Sigmoid colon (tissue), 7 donors: ENCODE measurements around the gene MAP3K15. TPM values are rescaled to one million over a fixed set of nuclear protein-coding genes. Genes with fewer than 3 reads are reported as not detected.

Experiments
- DNase-seq: peaks from one replicate; pipeline ENCODE4 v3.0.0-alpha.2; 2019
- H3K27ac ChIP-seq, 4 donors: fragments of 200-600 bp; sonication (generic); one replicate each; pipeline ENCODE4 v1.5.1; 2016 to 2019; ENCODE audit warnings: mild to moderate bottlenecking in 1 of 4
- H3K27me3 ChIP-seq, 3 donors: fragments of 200-600 bp; sonication (generic); one replicate each; pipeline ENCODE4 v1.5.1; 2019; ENCODE audit warnings: mild to moderate bottlenecking in 1 of 3
- H3K36me3 ChIP-seq, 4 donors: fragments of 200-600 bp; sonication (generic); one replicate each; pipeline ENCODE4 v1.5.1; 2016 to 2019
- H3K4me1 ChIP-seq, 4 donors: fragments of 200-600 bp; sonication (generic); one replicate each; pipeline ENCODE4 v1.5.1; 2017 to 2019
- H3K4me3 ChIP-seq, 4 donors: fragments of 200-600 bp; sonication (generic); one replicate each; pipeline ENCODE4 v1.5.1; 2017 to 2019; ENCODE audit warnings: mild to moderate bottlenecking in 2 of 4, moderate library complexity in 1 of 4
- H3K9me3 ChIP-seq, 4 donors: fragments of 200-600 bp in 3 of 4; sonication (generic) in 3 of 4; one replicate each; pipeline versions ENCODE4 v1.5.1 to v1.6.1; 2013 to 2019
- CTCF ChIP-seq, 4 experiments: fragments of 450-650 bp in 3 of 4; fragments of 200-600 bp in 1 of 4; IDR thresholded peaks; one replicate each; pipeline ENCODE4 v1.5.1; 2016 to 2019; ENCODE audit warnings: antibody characterized with exemption in 4 of 4, mild to moderate bottlenecking in 3 of 4, moderate library complexity in 2 of 4
- EP300 ChIP-seq, 4 donors: sonication (generic); formaldehyde crosslinking; IDR thresholded peaks; one replicate each; pipeline ENCODE4 v1.6.1; 2017; ENCODE audit warnings: antibody characterized with exemption in 4 of 4
- POLR2A ChIP-seq, 2 donors: fragments of 450-650 bp; IDR thresholded peaks; one replicate each; pipeline ENCODE4 v1.6.1; 2016; ENCODE audit warnings: antibody characterized with exemption in 2 of 2, mild to moderate bottlenecking in 2 of 2, moderate library complexity in 2 of 2
- POLR2AphosphoS5 ChIP-seq, 4 donors: sonication (generic); formaldehyde crosslinking; IDR thresholded peaks; one replicate each; pipeline ENCODE4 v1.6.1; 2017; ENCODE audit warnings: antibody characterized with exemption in 4 of 4
- WGBS, 2 donors: extraction: QIAGEN DNeasy Blood & Tissue Kit; methylation state at CpG; one replicate each; pipeline ENCODE4 v1.1.7; 2013; 5-methylcytosine and 5-hydroxymethylcytosine counted together
- intact Hi-C: fragments of 100-400 bp; cut with DNase I; formaldehyde crosslinking; loops from one replicate; pipeline ENCODE4 v1.15.1; 2023
- polyA plus RNA-seq, 3 donors: library from polyadenylated mRNA; stranded (reverse); fragments of 200-250 nt; gene quantifications; one replicate each; pipeline ENCODE4 v1.2.3, GENCODE V29; 2013
- total RNA-seq, 4 donors: library from RNA; depleted of rRNA; stranded (reverse); fragments of >200 nt; gene quantifications; one replicate each; pipeline ENCODE4 v1.1.0, GENCODE V29; 2016
- donor health status: healthy with polysubstance abuse.
- donor health status: Bipolar disorder and iron deficiency.
- donor health status: healthy.

The MAP3K15 gene
- total and polyA plus RNA-seq, 7 donors: 0.14 to 0.69 (median 0.15) TPM; not detected in 4

- Histone ChIP-seq H3K36me3 (no peaks in the 10 kb centered on the region), H3K9me3 (no peaks in the 10 kb centered on the region), H3K27ac (no peak overlapping the region), H3K4me1 (no peaks in the 10 kb centered on the region), H3K27me3 (no peaks in the 10 kb centered on the region), H3K4me3 (no peak overlapping the region)
- no peak for TF ChIP-seq EP300 (IDR thresholded peaks at IDR 0.05)
- no peak for TF ChIP-seq CTCF (IDR thresholded peaks at IDR 0.05)
- TF ChIP-seq POLR2A (IDR thresholded peaks at IDR 0.05): no peak
- no peak for DNase-seq
- 79 to 90% methylated on average over 9 of the region's 9 CpGs for WGBS, 2 donors
- intact Hi-C loops: loop anchor here (2.0 kb wide), 1 partner anchor 343 kb away; no protein-coding TSS in a partner anchor
Observed at GRCh38 chrX:19545651-19546050, 30.3 kb upstream of the MAP3K15 start.

- no peaks in the 10 kb centered on the region for H3K4me1 ChIP-seq
- TF ChIP-seq CTCF (IDR thresholded peaks at IDR 0.05): peak; percentile 15 to 49 (median 26)
- TF ChIP-seq POLR2A (IDR thresholded peaks at IDR 0.05): no peak
- TF ChIP-seq POLR2AphosphoS5 (IDR thresholded peaks at IDR 0.05): no peak
- no peak for TF ChIP-seq EP300 (IDR thresholded peaks at IDR 0.05)
- no peak for DNase-seq
- no peak overlapping the region for H3K4me3 ChIP-seq
- intact Hi-C loops: loop anchor here (2.0 kb wide), 1 partner anchor 344 kb away; no protein-coding TSS in a partner anchor
- H3K27me3 ChIP-seq: no peaks in the 10 kb centered on the region
- no peaks in the 10 kb centered on the region for H3K36me3 ChIP-seq
- no peaks in the 10 kb centered on the region for H3K9me3 ChIP-seq
- WGBS, 2 donors: 45 to 53% methylated on average over 8 of the region's 8 CpGs
- no peak overlapping the region for H3K27ac ChIP-seq
Observed at GRCh38 chrX:19544693-19545305, 29.5 kb upstream of the MAP3K15 start.

GRCh38 chrX:19543951-19544381 is 28.7 kb upstream of the MAP3K15 start:
- Histone ChIP-seq H3K27ac (no peak overlapping the region), H3K27me3 (no peaks in the 10 kb centered on the region), H3K4me1 (no peaks in the 10 kb centered on the region), H3K4me3 (no peak overlapping the region), H3K36me3 (no peaks in the 10 kb centered on the region), H3K9me3 (no peaks in the 10 kb centered on the region)
- WGBS, 2 donors: 94 to 97% methylated on average over 12 of the region's 12 CpGs
- DNase-seq: no peak
- intact Hi-C loops: loop anchor here (2.0 kb wide), 1 partner anchor 345 kb away; no protein-coding TSS in a partner anchor
- TF ChIP-seq CTCF (IDR thresholded peaks at IDR 0.05) (no peak), POLR2A (IDR thresholded peaks at IDR 0.05) (no peak), POLR2AphosphoS5 (IDR thresholded peaks at IDR 0.05) (no peak), EP300 (IDR thresholded peaks at IDR 0.05) (no peak)

- Histone ChIP-seq H3K4me3 (no peak overlapping the region), H3K27me3 (no peaks in the 10 kb centered on the region), H3K27ac (no peak overlapping the region), H3K36me3 (no peaks in the 10 kb centered on the region), H3K4me1 (no peaks in the 10 kb centered on the region), H3K9me3 (no peaks in the 10 kb centered on the region)
- intact Hi-C loops: no loop called here
- 89% methylated on average over 9 of the region's 9 CpGs for WGBS, 2 donors
- no peak for TF ChIP-seq EP300 (IDR thresholded peaks at IDR 0.05)
- no peak for TF ChIP-seq POLR2A (IDR thresholded peaks at IDR 0.05)
- no peak for TF ChIP-seq CTCF (IDR thresholded peaks at IDR 0.05)
- no peak for DNase-seq
Observed at GRCh38 chrX:19543020-19543715, 27.9 kb upstream of the MAP3K15 start.
